ENCODE results near the gene FAM131A.
A peak's percentile ranks its signal among the peaks of the same experiment; 100 is the strongest.

Gene FAM131A

GRCh38 chr3:184381261-184382224 is 44.1 kb downstream of the FAM131A start:
- Histone ChIP-seq H3K27ac (ENCODE audit: extremely low read depth, low read depth, low read length) (no peak overlapping the region), H3K9me3 (ENCODE audit: control insufficient read depth, insufficient read depth, low read depth, low read length) (no peaks in the 10 kb centered on the region), H3K4me1 (ENCODE audit: control insufficient read depth, insufficient read depth, low read length) (no peaks in the 10 kb centered on the region), H3K4me3 (ENCODE audit: low read depth, low read length) (no peak overlapping the region), H3K36me3 (ENCODE audit: control insufficient read depth in 2 of 2, insufficient read depth in 1 of 2, low read length in 2 of 2) (peaks cover 0 to 14% of the 10 kb centered on the region in 2 experiments; a peak in 1 of 3 replicates)
- POLR2A ChIA-PET = no interaction called here
- CTCF ChIA-PET = interaction anchor here (0.6 to 1.2 kb wide), 4 partner anchors 27 to 238 kb away, joined by 3 to 6 read pairs (median 3); no protein-coding TSS in a partner anchor
- TF ChIP-seq SCRT1 (tag by site-specific recombination; IDR thresholded peaks at IDR 0.05; ENCODE audit: borderline replicate concordance) (no peak), ZBTB21 (tag by site-specific recombination; IDR thresholded peaks at IDR 0.05) (no peak), OVOL3 (tag by site-specific recombination; IDR thresholded peaks at IDR 0.05) (no peak), INSM2 (tag by site-specific recombination; IDR thresholded peaks at IDR 0.05) (no peak), ZNF184 (tag by site-specific recombination; IDR thresholded peaks at IDR 0.05) (no peak), ZNF449 (tag by site-specific recombination; IDR thresholded peaks at IDR 0.05) (no peak)

- ChIA-PET POLR2A (no interaction called here), CTCF (interaction anchor here (0.6 kb wide), 2 partner anchors 127 to 238 kb away, joined by 3 to 6 read pairs; no protein-coding TSS in a partner anchor)
- no peaks in the 10 kb centered on the region for H3K9me3 ChIP-seq (ENCODE audit: control insufficient read depth, insufficient read depth, low read depth, low read length)
- no peak overlapping the region for H3K27ac ChIP-seq (ENCODE audit: extremely low read depth, low read depth, low read length)
- TF ChIP-seq GLIS2 (tag by site-specific recombination; IDR thresholded peaks at IDR 0.05) = 0 out of 2 replicates have a peak, but pooled peaks have one; percentile 6
- TF ChIP-seq ZNF488 (tag by site-specific recombination; IDR thresholded peaks at IDR 0.05) = no peak
- peaks cover 0 to 14% of the 10 kb centered on the region in 2 experiments; a peak in 1 of 3 replicates for H3K36me3 ChIP-seq (ENCODE audit: control insufficient read depth in 2 of 2, insufficient read depth in 1 of 2, low read length in 2 of 2)
- no peak overlapping the region for H3K4me3 ChIP-seq (ENCODE audit: low read depth, low read length)
- H3K4me1 ChIP-seq (ENCODE audit: control insufficient read depth, insufficient read depth, low read length) = no peaks in the 10 kb centered on the region
Measured at GRCh38 chr3:184382326-184383032, 45.1 kb downstream of the FAM131A start.

- ChIA-PET POLR2A (no interaction called here), CTCF (no interaction called here)
- peaks cover 0 to 21% of the 10 kb centered on the region in 2 experiments; a peak in 1 of 3 replicates for H3K36me3 ChIP-seq (ENCODE audit: control insufficient read depth in 2 of 2, insufficient read depth in 1 of 2, low read length in 2 of 2)
- no peaks in the 10 kb centered on the region for H3K4me1 ChIP-seq (ENCODE audit: control insufficient read depth, insufficient read depth, low read length)
- H3K4me3 ChIP-seq (ENCODE audit: low read depth, low read length) = no peak overlapping the region
- no peaks in the 10 kb centered on the region for H3K9me3 ChIP-seq (ENCODE audit: control insufficient read depth, insufficient read depth, low read depth, low read length)
- H3K27ac ChIP-seq (ENCODE audit: extremely low read depth, low read depth, low read length) = no peak overlapping the region
- TF ChIP-seq BCL11A (tag by site-specific recombination; IDR thresholded peaks at IDR 0.05; ENCODE audit: low read depth) = no peak
- TF ChIP-seq ZNF513 (tag by site-specific recombination; IDR thresholded peaks at IDR 0.05) = no peak
- no peak for TF ChIP-seq KLF10 (tag by site-specific recombination; IDR thresholded peaks at IDR 0.05)
- no peak for TF ChIP-seq YY2 (tag by site-specific recombination; IDR thresholded peaks at IDR 0.05)
- TF ChIP-seq PRDM6 (tag by site-specific recombination; IDR thresholded peaks at IDR 0.05) = no peak
- no peak for TF ChIP-seq WT1 (tag by site-specific recombination; IDR thresholded peaks at IDR 0.05)
- TF ChIP-seq ZNF664 (tag by site-specific recombination; IDR thresholded peaks at IDR 0.05) = no peak
- TF ChIP-seq ZNF610 (tag by site-specific recombination; IDR thresholded peaks at IDR 0.05; ENCODE audit: borderline replicate concordance) = no peak
- TF ChIP-seq ZNF423 (tag by site-specific recombination; IDR thresholded peaks at IDR 0.05) = no peak
- TF ChIP-seq SP2 (tag by site-specific recombination; IDR thresholded peaks at IDR 0.05) = no peak
Measured at GRCh38 chr3:184383033-184383740, 45.8 kb downstream of the FAM131A start.
